HepG2 (cell line): ENCODE data around the gene PCNX4. TPM values are rescaled to one million over a fixed set of nuclear protein-coding genes. Genes with fewer than 3 reads are reported as not detected.

Experiments used
- ATAC-seq: fragments of 200-7000 bp; cut with Tn5 transposase; 3 replicates; pipeline ENCODE4 v1.9.1; 2020; ENCODE audit warnings: mild to moderate bottlenecking, moderate library complexity
- BruUV-seq: library from RNA; stranded (reverse); fragments of 400-500 nt; replicated peaks from 2 replicates; lab custom pipeline; 2021; lab: Mats Ljungman, UMichigan
- CTCF ChIA-PET: fragments of 300-600 bp; formaldehyde crosslinking; extraction: SDS; loops from one replicate; lab custom pipeline; 2021; ENCODE audit warnings: low total read pairs, inconsistent platforms, low intra/inter-chr PET ratio; lab: Yijun Ruan, JAX
- POLR2A ChIA-PET: fragments of 350-600 bp; sonication (Branson Sonifier 250); formaldehyde crosslinking; loops from one replicate; lab custom pipeline; 2020; ENCODE audit warnings: antibody characterized with exemption, inconsistent platforms; lab: Yijun Ruan, JAX
- DNase-seq: peaks from one replicate; pipeline ENCODE4 v3.0.0-alpha.2; 2015; ENCODE audit warnings: low spot score
- FAIRE-seq: peaks from 3 replicates; lab custom pipeline; 2011; peaks lifted over from hg19 to GRCh38; lab: Jason Lieb, UNC
- H2AFZ ChIP-seq: one replicate; pipeline ENCODE4 v1.6.1; 2011; ENCODE audit warnings: low read length, inconsistent platforms
- H3K27ac ChIP-seq: fragments of 300-600 bp; 3 replicates; pipeline ENCODE4 v1.8.0; 2011; ENCODE audit warnings: mixed run types, mild to moderate bottlenecking, mixed read lengths, low read length, inconsistent platforms; ENCODE audit not compliant: insufficient read depth; ENCODE audit errors: extremely low read length
- H3K27me3 ChIP-seq, 2 experiments: fragments of 200-600 bp in 1 of 2; 2 replicates in 1 of 2; 3 replicates in 1 of 2; pipeline versions ENCODE4 v1.6.0 to v1.8.0; 2011; ENCODE audit warnings: low read length in 2 of 2, mild to moderate bottlenecking in 2 of 2, moderate library complexity in 2 of 2, inconsistent platforms in 1 of 2; ENCODE audit not compliant: insufficient read depth in 2 of 2, control insufficient read depth in 1 of 2
- H3K36me3 ChIP-seq, 2 experiments: fragments of 200-600 bp in 1 of 2; replicated peaks in 1 of 2; 2 replicates in 1 of 2; 3 replicates in 1 of 2; pipeline versions ENCODE4 v1.5.1 to v1.8.0; 2011; ENCODE audit warnings: low read length in 2 of 2, inconsistent platforms in 1 of 2; ENCODE audit not compliant: insufficient read depth in 2 of 2, control insufficient read depth in 1 of 2
- H3K4me1 ChIP-seq: 2 replicates; pipeline ENCODE4 v1.5.1; 2012; ENCODE audit warnings: low read length, inconsistent platforms; ENCODE audit not compliant: insufficient read depth
- H3K4me2 ChIP-seq: 2 replicates; pipeline ENCODE4 v1.6.0; 2011; ENCODE audit warnings: low read depth, low read length, inconsistent platforms
- H3K4me3 ChIP-seq, 3 experiments: fragments of 200-600 bp in 1 of 3; sonication (generic), shearing (Covaris generic) in 1 of 3; replicated peaks in 1 of 3; 2 replicates each; pipeline ENCODE4 v1.5.1; 2011 to 2016; ENCODE audit warnings: low read length in 3 of 3, inconsistent platforms in 2 of 3, low read depth in 2 of 3, mild to moderate bottlenecking in 2 of 3, control low read depth in 1 of 3, mixed read lengths in 1 of 3; ENCODE audit not compliant: insufficient read depth in 1 of 3
- H3K79me2 ChIP-seq: one replicate; pipeline ENCODE4 v1.6.1; 2011; ENCODE audit warnings: low read length, inconsistent platforms; ENCODE audit not compliant: insufficient read depth
- H3K9ac ChIP-seq: 2 replicates; pipeline ENCODE4 v1.6.0; 2011; ENCODE audit warnings: mild to moderate bottlenecking, low read depth, low read length, inconsistent platforms; ENCODE audit not compliant: insufficient read depth
- H3K9me3 ChIP-seq: 2 replicates; pipeline ENCODE4 v1.5.1; 2012; ENCODE audit warnings: mild to moderate bottlenecking, low read length
- H4K20me1 ChIP-seq: 2 replicates; pipeline ENCODE4 v1.6.0; 2011; ENCODE audit warnings: inconsistent platforms, mild to moderate bottlenecking, low read length, moderate library complexity; ENCODE audit not compliant: insufficient read depth
- MAFF ChIP-seq: IDR thresholded peaks from 2 replicates; pipeline ENCODE4 v1.6.1; 2011; ENCODE audit warnings: low read depth, low read length, improper control_type of control experiment
- MAFK ChIP-seq, 2 experiments: IDR thresholded peaks in 1 of 2; conservative IDR thresholded peaks in 1 of 2; 2 replicates each; pipeline ENCODE4 v1.6.1; 2011; ENCODE audit warnings: improper control_type of control experiment in 2 of 2, low read length in 2 of 2
- U2AF1 ChIP-seq: fragments of 200-400 bp; formaldehyde crosslinking; optimal IDR thresholded peaks from 2 replicates; pipeline ENCODE3; 2017; ENCODE audit warnings: mild to moderate bottlenecking, low read depth, low read length
- ZSCAN12 ChIP-seq: sonication (generic); formaldehyde crosslinking; IDR thresholded peaks from 2 replicates; pipeline ENCODE4 v1.9.0; 2021; ENCODE audit warnings: mild to moderate bottlenecking, missing genetic modification reagents
- WGBS: methylation state at CpG from one replicate; pipeline ENCODE4 v1.1.6; 2017; ENCODE audit warnings: low lambda C conversion rate; 5-methylcytosine and 5-hydroxymethylcytosine counted together
- in situ Hi-C: cut with HindIII; loops from 2 replicates; pipeline ENCODE4 v1.10.0; 2017; ENCODE audit warnings: low pct_unique_long_range_greater_than_20kb; ENCODE audit not compliant: extremely low pct_ligation_motif_present
- intact Hi-C: fragments of 100-400 bp; cut with micrococcal nuclease; formaldehyde crosslinking; loops from one replicate; pipeline ENCODE4 v1.10.0; 2022; ENCODE audit not compliant: unreplicated experiment
- polyA plus RNA-seq, 8 experiments: library from polyadenylated mRNA; depleted of rRNA in 3 of 8; stranded (reverse) in 7 of 8; unstranded in 1 of 8; fragments of >200 nt; fragmentation: Illumina TruSeq in 4 of 8; extraction: Trizol in 4 of 8; gene quantifications; 2 replicates each; pipeline versions ENCODE4 v1.2.1 to v1.2.3, GENCODE V29; 2011 to 2016; ENCODE audit warnings: low read depth in 4 of 8, missing spikeins in 1 of 8, mixed read lengths in 1 of 8; ENCODE audit not compliant: insufficient read depth in 1 of 8
- total RNA-seq, 5 experiments: library from RNA; depleted of rRNA; stranded (reverse); fragments of >200 nt; fragmentation: Illumina TruSeq; extraction: Trizol; gene quantifications; 2 replicates each; pipeline ENCODE4 v1.2.3, GENCODE V29; 2016; ENCODE audit warnings: low read depth in 1 of 5
- TF ChIP-seq, protein P1 (sequence below): sonication (generic); formaldehyde crosslinking; IDR thresholded peaks from 2 replicates; pipeline ENCODE4 v1.5.1; 2020; ENCODE audit warnings: mild to moderate bottlenecking, missing genetic modification reagents, moderate library complexity

Gene PCNX4
- total and polyA plus RNA-seq, 2 of the 13 experiments (the other 11 are each of a cell fraction or from before 2014, with no cell fraction given) = 28.6 to 43.0 TPM

DNA sequence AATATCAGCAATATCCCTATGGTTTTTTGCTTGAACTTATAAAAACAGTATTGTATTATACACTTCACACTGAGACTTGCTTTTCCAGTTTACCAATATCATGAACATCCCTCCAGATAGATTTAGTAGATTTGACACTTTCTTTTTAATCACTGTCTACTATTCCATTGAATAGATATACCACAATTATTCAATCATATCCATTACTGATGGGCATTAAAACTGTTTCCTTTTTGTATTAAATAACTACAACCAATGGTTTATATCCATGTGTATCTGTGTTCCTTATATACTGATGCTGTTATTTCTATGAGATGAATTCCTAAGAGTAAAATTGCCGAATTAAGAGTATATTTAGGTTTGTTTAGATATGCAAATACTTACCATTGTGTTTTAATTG lies 86.4 kb downstream of the PCNX4 start (continued):
- no peak for TF ChIP-seq ZSCAN12 (CRISPR knock-in tag)
- TF ChIP-seq, protein P1, sequence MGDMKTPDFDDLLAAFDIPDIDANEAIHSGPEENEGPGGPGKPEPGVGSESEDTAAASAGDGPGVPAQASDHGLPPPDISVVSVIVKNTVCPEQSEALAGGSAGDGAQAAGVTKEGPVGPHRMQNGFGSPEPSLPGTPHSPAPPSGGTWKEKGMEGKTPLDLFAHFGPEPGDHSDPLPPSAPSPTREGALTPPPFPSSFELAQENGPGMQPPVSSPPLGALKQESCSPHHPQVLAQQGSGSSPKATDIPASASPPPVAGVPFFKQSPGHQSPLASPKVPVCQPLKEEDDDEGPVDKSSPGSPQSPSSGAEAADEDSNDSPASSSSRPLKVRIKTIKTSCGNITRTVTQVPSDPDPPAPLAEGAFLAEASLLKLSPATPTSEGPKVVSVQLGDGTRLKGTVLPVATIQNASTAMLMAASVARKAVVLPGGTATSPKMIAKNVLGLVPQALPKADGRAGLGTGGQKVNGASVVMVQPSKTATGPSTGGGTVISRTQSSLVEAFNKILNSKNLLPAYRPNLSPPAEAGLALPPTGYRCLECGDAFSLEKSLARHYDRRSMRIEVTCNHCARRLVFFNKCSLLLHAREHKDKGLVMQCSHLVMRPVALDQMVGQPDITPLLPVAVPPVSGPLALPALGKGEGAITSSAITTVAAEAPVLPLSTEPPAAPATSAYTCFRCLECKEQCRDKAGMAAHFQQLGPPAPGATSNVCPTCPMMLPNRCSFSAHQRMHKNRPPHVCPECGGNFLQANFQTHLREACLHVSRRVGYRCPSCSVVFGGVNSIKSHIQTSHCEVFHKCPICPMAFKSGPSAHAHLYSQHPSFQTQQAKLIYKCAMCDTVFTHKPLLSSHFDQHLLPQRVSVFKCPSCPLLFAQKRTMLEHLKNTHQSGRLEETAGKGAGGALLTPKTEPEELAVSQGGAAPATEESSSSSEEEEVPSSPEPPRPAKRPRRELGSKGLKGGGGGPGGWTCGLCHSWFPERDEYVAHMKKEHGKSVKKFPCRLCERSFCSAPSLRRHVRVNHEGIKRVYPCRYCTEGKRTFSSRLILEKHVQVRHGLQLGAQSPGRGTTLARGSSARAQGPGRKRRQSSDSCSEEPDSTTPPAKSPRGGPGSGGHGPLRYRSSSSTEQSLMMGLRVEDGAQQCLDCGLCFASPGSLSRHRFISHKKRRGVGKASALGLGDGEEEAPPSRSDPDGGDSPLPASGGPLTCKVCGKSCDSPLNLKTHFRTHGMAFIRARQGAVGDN (CRISPR knock-in tag) = no peak

DNA sequence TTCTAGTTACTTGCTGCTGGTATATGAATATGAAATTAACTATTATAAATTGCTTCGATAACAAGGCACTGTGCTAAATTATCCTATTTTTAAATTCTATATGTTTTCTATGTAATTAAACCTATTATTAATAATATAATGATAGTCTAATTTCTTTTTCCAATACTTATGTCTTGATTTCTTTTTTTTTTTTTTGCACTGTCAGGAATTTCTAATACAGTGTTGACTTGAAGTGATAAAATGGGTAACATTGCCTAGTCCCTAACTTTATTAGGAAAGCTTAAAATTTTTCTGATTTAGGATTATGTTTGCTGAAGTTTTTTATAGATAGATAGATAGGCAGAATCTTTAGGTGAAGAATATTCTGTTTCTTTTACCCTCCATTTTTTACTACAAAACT lies 87.1 kb downstream of the PCNX4 start:
- Histone ChIP-seq H3K79me2 (no peaks in the 10 kb centered on the region), H3K36me3 (no peaks in the 10 kb centered on the region), H3K4me2 (no peak overlapping the region), H3K9ac (no peak overlapping the region), H4K20me1 (no peaks in the 10 kb centered on the region), H3K4me1 (peaks cover 10% of the 10 kb centered on the region; the same call in 1 of the 2 replicates), H3K9me3 (no peaks in the 10 kb centered on the region), H3K4me3 (no peak overlapping the region), H2AFZ (no peak overlapping the region), H3K27me3 (peaks cover 0 to 5% of the 10 kb centered on the region in 2 experiments; a peak in 1 of 5 replicates), H3K27ac (no peak overlapping the region)
- TF ChIP-seq MAFK (conservative IDR thresholded peaks at IDR 0.05 in 1 of 2, IDR thresholded peaks at IDR 0.05 in 1 of 2; ENCODE audit: low read length in 2 of 2) = peak in 1 of 2 experiments; percentile 56; a peak in 2 of 4 replicates
- 0 out of 2 replicates have a peak, but pooled peaks have one; percentile 4 for TF ChIP-seq MAFF
- TF ChIP-seq U2AF1 = no peak
- CTCF ChIA-PET = no interaction called here
- POLR2A ChIA-PET = interaction anchor here (0.7 kb wide), 1 partner anchor 178 kb away, joined by 3 read pairs; no protein-coding TSS in a partner anchor
- 0% methylated on average over 1 of the region's 1 CpG for WGBS
- no peak for ATAC-seq
- FAIRE-seq = no peak
- in situ Hi-C loops = loop anchor here (25.0 kb wide), 1 partner anchor 667 kb away; no protein-coding TSS in a partner anchor
- DNase-seq = no peak
- no TSS peak for BruUV-seq
- intact Hi-C loops = no loop called here
